Neural crest cell (in vitro differentiated cells): Measurements from ENCODE around the gene RBM42. TPM values are rescaled to one million over a fixed set of nuclear protein-coding genes. Genes with fewer than 3 reads are reported as not detected.

Source experiments
- DNase-seq: peaks from one replicate; pipeline ENCODE4 v3.0.0; 2021; ENCODE audit warnings: low read depth, mixed read lengths, low spot score
- H3K27ac Mint-ChIP-seq: one replicate; pipeline ENCODE4 v1.8.0; 2021; ENCODE audit warnings: mild to moderate bottlenecking, mixed read lengths; ENCODE audit not compliant: unreplicated experiment
- H3K27me3 Mint-ChIP-seq: 2 replicates; pipeline ENCODE4 v1.8.0; 2021; ENCODE audit warnings: low read depth, mild to moderate bottlenecking, mixed read lengths
- H3K36me3 Mint-ChIP-seq: 2 replicates; pipeline ENCODE4 v1.8.0; 2021; ENCODE audit warnings: low read depth, mild to moderate bottlenecking, mixed read lengths
- H3K4me1 Mint-ChIP-seq: 2 replicates; pipeline ENCODE4 v1.8.0; 2021; ENCODE audit warnings: mixed read lengths
- H3K4me3 Mint-ChIP-seq: one replicate; pipeline ENCODE4 v1.8.0; 2021; ENCODE audit warnings: mild to moderate bottlenecking, mixed read lengths
- H3K9me3 Mint-ChIP-seq: 2 replicates; pipeline ENCODE4 v1.8.0; 2021; ENCODE audit warnings: mixed read lengths
- total RNA-seq: library from RNA; stranded (reverse); gene quantifications from 2 replicates; pipeline ENCODE4 v1.2.1, GENCODE V29; 2021
- TF ChIP-seq, protein P1 (sequence below): fragments of 200-600 bp; sonication (generic); conservative IDR thresholded peaks from 2 replicates; pipeline ENCODE4 v1.5.0; 2021; ENCODE audit warnings: antibody characterized with exemption, mild to moderate bottlenecking

The RBM42 gene
- total RNA-seq, 1 donor from 2014 or later = 88.1 TPM

DNA sequence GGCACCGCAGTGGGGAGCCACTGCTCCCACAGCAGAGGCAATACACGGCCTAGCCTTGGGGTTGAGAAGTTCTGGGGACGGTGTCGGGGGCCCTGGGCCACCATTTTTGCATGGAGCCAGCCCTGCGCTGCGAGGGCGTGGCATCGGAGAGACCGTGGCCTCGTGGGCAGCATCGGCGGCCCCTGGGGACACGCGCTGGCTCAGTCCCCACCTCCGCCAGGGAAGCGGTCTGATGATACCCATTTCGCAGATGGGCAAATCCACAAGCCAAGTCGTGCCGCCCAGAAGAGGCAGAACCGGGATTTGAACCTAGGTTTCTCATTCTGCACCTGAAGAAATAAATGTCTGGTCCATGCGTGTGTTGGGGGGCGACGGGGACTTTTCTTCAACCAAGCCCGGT is 36.3 kb downstream of the RBM42 start:
- Mint-ChIP-seq H3K36me3 (peaks cover 3% of the 10 kb centered on the region), H3K4me1 (no peaks in the 10 kb centered on the region), H3K27me3 (peaks cover 13% of the 10 kb centered on the region), H3K4me3 (no peak overlapping the region), H3K9me3 (no peaks in the 10 kb centered on the region), H3K27ac (no peak overlapping the region)
- TF ChIP-seq, protein P1, sequence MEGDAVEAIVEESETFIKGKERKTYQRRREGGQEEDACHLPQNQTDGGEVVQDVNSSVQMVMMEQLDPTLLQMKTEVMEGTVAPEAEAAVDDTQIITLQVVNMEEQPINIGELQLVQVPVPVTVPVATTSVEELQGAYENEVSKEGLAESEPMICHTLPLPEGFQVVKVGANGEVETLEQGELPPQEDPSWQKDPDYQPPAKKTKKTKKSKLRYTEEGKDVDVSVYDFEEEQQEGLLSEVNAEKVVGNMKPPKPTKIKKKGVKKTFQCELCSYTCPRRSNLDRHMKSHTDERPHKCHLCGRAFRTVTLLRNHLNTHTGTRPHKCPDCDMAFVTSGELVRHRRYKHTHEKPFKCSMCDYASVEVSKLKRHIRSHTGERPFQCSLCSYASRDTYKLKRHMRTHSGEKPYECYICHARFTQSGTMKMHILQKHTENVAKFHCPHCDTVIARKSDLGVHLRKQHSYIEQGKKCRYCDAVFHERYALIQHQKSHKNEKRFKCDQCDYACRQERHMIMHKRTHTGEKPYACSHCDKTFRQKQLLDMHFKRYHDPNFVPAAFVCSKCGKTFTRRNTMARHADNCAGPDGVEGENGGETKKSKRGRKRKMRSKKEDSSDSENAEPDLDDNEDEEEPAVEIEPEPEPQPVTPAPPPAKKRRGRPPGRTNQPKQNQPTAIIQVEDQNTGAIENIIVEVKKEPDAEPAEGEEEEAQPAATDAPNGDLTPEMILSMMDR = no peak
- no peak for DNase-seq

DNA sequence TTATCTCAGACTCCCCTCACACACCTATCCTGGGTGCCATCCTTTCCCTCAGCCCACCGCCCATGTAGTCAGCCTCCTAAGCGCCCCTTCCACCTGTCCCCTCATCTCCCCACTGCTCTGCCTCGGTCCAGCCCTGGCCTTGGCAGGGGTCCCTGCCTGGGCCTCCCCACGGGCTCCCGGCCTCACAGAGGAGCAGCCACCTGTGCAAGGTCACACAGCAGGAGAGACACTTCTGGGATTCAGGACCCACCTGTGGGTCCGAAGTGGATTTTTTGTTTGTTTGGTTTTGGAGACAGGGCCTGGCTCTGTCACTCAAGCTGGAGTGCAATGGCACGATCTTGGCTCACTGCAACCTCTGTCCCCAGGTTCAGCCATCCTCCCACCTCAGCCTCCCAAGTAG is 36.8 kb downstream of the RBM42 start:
- TF ChIP-seq, protein P1 = no peak
- H3K9me3 Mint-ChIP-seq = no peaks in the 10 kb centered on the region
- no peak overlapping the region for H3K4me3 Mint-ChIP-seq
- no peak overlapping the region for H3K27ac Mint-ChIP-seq
- peaks cover 3% of the 10 kb centered on the region for H3K36me3 Mint-ChIP-seq
- H3K27me3 Mint-ChIP-seq = peaks cover 15% of the 10 kb centered on the region
- DNase-seq = no peak
- H3K4me1 Mint-ChIP-seq = no peaks in the 10 kb centered on the region

DNA sequence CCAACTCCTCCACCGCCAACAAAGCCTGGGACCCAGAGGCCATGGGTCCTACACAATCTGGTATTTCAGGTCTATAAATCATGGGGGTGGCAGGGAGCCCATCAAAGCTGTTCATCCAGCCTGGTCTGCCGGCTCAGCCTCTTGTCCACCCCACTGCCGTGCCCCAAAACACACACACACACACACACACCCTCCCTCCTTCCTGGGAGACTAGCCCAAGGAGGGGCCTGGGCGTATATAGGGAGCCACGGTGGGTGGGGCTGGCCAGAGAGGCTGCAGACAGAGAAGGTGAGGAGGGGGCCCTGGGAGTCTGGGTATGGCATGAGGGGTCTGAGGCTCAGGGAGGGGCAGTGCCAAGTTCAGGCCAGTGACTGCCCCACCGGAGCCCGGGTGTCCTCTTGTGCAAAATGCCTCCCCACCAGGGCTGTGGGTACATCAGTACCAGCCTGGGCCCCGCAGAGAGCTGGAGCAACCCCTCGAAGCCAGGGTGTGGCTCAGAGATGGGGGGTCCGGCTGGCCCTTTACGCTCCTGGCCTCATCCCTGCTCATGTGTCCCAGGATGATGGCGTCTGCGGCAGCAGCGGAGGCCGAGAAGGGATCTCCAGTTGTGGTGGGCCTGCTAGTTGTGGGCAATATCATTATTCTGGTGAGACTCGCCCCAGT is 37.5 kb downstream of the RBM42 start, which contains the start of gene UPK1A:
Gene UPK1A (plus strand): TSS at position 267 of the 663 bp plus-strand sequence. CDS start 296 bp downstream, at position 563.
- no peak within 1 kb of the TSS for H3K27ac Mint-ChIP-seq
- no peaks in the 10 kb centered on the region for H3K4me1 Mint-ChIP-seq
- H3K36me3 Mint-ChIP-seq = peaks cover 3% of the 10 kb centered on the region
- DNase-seq = no peak
- TF ChIP-seq, protein P1 = no peak
- H3K27me3 Mint-ChIP-seq = peaks cover 19% of the 10 kb centered on the region
- H3K4me3 Mint-ChIP-seq = no peak within 1 kb of the TSS
- no peaks in the 10 kb centered on the region for H3K9me3 Mint-ChIP-seq

DNA sequence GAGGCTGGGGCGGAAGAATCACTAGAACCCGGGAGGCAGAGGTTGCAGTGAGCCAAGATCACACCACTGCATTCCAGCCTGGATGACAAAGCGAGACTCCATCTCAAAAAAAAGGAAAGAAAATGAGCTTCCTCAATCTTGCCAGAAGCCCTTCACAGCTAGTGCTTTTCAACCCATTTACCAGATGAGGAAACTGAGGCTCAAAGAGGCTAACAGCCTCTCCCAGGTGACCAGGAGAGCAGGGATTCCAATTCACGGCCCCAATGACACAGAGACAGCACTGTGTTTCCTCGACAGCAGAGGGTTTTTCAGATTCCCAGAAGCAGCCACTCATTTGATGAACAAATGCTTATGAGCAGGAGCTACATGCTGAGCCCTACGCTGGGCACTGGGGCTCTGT is 40.7 kb downstream of the RBM42 start:
- H3K4me3 Mint-ChIP-seq = no peak overlapping the region
- no peaks in the 10 kb centered on the region for H3K9me3 Mint-ChIP-seq
- no peak overlapping the region for H3K27ac Mint-ChIP-seq
- H3K4me1 Mint-ChIP-seq = peaks cover 5% of the 10 kb centered on the region
- no peak for DNase-seq
- no peaks in the 10 kb centered on the region for H3K36me3 Mint-ChIP-seq
- TF ChIP-seq, protein P1 = no peak
- peaks cover 48% of the 10 kb centered on the region for H3K27me3 Mint-ChIP-seq

DNA sequence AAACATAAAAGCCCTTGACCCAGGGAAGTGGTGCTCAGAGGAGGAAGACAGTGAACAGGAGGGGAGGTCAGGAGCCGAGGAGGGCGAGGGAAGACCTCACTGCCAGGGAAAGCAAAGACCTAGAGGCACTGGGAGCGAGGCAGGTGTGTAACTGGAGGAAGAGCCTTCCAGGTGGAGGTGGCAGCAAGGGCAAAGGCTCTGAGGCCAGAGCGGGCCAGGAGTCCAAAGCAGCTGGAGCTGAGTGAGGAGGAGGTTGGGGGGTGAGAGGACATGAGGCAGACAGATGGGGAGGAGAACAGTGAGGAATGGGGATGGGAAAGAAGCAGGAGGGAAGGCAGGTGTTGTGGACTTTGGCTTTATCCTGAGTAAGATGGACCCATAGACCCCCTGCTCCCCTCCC is 41.1 kb downstream of the RBM42 start:
- H3K27me3 Mint-ChIP-seq = peaks cover 48% of the 10 kb centered on the region
- no peaks in the 10 kb centered on the region for H3K36me3 Mint-ChIP-seq
- no peak overlapping the region for H3K27ac Mint-ChIP-seq
- DNase-seq = no peak
- TF ChIP-seq, protein P1 = no peak
- no peak overlapping the region for H3K4me3 Mint-ChIP-seq
- H3K9me3 Mint-ChIP-seq = no peaks in the 10 kb centered on the region
- peaks cover 5% of the 10 kb centered on the region for H3K4me1 Mint-ChIP-seq
